DMS114 treated with DMSO at 0.1 percent for 48 hours (cell line): ENCODE measurements around the gene PSMC1.
A peak's percentile ranks its signal among the peaks of the same experiment; 100 is the strongest.

Source experiments
- DNase-seq: peaks from one replicate; lab custom pipeline; 2025; ENCODE audit not compliant: unreplicated experiment; lab: John Stamatoyannopoulos, UW

The PSMC1 gene

DNA sequence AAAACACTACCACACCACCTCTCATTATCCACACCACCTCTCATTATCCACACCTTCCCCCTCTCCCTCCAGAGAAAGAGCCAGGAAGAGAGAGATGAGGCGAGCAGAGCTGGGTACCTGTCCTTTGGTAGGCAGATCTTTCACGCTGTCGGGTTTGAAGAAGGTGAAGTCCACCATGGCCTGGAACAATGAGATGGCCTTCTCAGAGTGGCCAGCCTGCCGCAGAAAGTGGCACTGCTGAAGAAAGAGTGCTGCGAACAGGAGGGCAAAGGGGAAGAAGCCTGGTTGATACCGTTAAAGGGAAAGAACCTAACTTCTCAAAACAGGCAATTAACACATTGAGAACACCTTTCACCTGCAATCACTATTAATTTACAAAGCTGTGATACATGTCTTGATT lies 44.8 kb downstream of the PSMC1 start:
- DNase-seq, result no peak

DNA sequence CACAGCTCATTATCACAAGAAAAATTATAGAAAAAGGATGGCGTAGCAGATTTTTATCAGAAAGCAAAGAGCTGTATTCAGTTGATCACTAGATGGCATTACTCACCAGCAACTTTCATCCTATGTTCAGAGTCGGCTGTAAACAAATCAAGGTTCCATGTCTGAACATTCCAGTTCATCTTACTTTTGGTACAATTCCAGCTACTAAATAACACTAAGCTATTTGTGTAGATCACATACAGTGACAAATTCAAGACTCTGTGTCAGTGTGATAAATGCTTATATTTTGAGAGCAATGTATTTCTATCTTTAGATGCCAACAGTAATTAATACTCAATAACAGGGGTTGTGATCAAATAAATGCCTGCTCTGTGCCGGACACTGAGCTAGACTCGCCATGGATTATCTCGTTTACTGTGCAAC lies 45.3 kb downstream of the PSMC1 start:
- DNase-seq, result peak; percentile 37

DNA sequence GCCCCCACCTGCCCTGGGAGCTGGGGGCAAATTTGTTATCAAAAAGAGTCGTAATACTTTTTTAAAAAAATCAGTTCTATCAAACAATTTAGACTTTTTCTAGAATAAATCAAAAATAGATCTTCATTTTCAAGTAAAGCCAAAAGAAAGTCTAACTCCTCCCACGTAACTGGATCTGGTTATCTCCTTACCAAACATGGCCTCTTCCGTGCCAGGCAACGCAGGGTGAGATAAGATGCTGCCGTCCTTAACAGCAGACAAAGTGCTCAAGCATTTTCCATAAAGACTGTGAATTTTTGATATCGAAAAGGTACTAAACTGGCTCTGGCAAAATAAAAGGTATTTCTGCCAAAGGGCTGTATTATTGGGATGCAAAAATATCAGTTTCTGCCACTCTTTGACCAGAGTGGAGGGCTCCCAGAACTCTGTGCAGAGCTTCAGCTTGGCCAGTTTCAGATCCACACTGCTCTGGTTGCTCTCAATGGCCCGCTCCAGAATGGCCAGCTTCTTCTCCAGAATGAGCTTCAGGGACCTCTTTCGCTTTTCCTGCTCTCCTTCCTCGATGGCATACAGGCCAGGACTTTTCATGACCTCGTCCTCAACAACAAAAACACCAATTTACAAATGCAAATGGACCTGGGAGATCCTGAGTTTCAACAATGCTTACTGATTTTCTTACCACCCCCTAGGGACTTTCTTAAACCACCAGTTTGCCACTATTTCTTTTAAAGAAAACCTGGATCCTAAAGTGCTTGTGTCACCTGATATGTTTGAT lies 46.4 kb downstream of the PSMC1 start:
- no peak for DNase-seq

DNA sequence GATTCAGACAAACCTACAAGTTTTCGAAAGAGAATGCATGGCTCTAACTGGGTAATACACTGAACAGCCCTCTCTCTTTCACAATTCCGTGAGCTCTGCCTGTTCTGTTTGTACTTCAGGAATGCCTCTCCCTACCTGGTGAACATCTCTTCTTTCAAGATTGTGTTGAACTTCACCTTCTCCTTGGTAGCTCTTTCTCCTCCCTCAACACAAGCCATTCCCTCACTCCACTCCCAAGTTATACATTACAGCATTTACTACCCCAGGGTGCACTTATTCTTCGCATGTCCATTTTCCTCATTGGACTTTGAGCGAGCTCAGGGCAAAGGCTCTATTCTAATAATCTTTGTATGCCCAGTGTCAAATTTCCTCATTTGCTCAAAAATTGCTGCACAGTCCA lies 47.1 kb downstream of the PSMC1 start:
- no peak for DNase-seq

DNA sequence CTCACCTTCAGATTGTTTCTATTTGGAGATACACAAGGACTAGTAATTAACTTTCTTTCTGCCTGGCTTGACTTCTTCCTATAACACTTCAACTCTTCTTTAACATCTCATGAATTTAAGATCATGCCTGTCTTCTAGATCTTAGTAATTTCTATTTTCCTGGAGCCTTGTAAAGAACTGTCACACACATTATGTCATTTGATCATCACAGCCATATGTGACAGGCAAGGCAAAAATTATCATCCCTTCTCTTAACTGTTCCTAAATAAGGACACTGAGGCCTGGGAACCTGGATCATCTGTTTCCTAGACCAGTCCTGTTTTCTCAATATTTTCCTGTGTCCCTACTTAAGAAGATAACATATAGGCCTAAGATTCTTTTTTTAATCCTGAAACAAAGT lies 48.1 kb downstream of the PSMC1 start:
- DNase-seq, result no peak

DNA sequence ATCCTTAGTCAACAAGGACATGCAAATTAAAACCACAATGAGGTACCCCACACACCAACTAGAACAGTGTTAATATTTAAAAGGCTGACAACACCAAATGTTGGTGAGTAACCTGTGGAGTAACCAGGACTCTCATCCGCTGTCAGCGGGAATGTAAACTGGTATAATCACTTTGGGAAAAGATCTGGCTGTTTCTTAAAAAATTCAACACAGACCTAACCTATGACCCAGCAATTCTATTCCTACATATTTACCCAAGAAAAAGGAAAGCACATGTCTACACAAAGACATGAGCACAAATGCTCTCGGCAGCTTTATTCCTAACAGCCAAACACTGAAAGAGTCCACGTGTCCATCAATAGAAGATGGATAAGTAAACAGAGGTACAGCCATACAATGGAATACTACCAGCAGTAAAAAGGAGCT lies 48.8 kb downstream of the PSMC1 start:
- DNase-seq, result no peak

DNA sequence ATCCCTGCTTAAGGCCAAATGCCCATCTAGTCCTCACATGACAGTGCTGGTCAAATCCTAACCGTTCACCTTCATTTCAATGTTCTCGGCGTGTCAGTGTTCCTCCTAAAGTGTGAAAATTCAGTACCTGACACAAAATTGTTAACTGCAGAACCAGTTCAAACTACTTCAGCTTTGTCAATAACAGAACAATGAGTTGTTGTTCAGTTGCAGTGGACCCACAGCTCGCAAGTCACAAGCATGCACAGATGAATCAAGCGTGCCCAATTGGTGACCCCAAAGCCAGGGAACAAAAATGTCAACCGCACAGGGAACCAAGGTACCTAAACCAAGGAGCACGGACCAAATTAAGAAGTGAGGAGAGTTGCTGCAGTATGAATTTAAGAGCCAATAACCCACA lies 52.2 kb downstream of the PSMC1 start:
- no peak for DNase-seq

DNA sequence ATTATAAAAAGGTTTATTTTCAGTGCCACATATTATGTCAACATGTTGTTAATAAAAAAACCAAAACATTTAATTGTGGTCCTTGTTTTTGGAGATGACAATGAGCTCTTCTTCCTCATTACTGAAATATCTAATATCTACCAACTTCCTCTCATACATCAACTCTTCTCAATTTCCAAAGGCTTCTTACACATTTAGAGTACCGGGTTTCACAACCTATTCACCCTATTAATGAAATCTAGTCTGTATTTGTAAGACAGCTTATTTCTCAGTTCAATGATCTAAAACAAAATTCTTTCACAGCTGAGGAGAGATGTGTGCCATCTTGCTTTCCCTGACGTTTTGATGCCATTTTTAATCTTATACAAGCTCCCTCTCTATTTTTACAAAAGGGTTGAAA lies 60.9 kb downstream of the PSMC1 start:
- DNase-seq, result no peak

DNA sequence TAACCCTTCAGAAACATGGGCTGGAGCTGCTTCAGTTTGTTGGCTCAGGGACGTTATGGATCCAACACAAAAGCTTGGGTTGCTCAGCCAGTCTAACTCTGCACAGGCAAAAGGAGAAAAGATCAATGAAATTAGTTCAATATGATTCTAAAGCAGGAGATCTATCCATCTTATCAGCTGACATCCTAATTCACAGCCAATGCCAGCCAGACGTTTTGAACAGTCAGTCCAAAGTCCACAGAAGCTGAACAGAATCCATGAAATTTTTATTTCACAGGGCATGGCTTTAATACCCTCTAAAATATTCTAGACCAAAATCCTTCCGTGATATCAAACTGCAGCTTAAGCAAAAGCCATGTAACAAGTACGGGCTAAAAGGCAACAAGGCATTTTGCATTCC lies 61.7 kb downstream of the PSMC1 start:
- no peak for DNase-seq

DNA sequence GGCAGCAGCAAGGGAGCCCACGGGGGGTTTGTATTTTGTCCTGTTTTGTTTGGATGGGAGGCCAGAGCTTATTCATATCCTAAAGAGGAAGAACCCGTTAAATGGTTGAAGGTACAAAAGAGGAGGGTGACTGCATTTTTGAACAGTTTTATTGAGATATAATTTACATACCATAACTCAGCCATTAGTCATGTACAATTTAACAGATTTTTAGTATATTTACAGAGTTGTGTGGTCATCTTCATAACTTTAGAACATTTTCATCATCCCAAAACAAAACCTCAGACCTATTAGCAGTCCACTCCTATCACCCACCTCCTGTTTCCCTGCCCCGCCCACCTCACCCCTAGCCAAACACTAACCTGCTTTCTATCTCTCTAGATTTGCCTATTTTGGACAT lies 62.8 kb downstream of the PSMC1 start:
- no peak for DNase-seq

DNA sequence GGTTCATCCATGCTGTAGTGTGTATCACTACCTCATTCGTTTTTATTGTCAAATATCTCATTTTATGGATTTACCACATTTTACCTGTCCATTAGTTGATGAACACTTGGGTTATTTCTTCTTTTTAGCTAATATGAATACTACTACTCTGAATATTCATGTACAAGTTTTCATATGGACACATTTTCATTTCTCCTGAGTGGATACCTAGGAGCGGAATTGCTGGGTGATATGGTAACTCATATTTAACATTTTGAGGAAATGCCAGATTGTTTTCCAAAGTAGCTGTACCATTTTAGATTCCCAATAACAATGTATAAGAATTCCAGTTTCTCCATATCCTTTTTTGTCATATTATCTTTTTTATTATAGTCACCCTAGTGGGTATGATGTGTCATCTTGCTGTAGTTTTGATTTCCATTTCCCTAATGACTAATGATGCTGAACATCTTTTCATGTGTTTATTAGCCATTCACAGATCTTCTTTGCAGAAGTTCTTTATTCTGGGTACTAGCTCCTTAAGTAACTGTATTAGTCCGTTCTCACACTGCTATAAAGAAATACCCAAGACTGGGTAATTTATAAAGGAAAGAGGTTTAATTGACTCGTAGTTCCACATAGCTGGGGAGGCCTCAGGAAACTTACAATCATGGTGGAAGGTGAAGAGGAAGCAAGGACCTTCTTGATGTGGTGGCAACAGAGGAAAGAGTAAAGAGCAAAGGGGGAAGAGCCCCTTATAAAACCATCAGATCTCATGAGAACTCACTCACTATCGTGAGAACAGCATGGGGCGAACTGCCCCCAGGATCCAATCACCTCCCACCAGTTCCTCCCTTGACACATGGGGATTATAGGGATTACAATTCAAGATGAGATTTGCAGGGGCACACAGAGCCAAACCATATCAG lies 63.5 kb downstream of the PSMC1 start:
- no peak for DNase-seq

DNA sequence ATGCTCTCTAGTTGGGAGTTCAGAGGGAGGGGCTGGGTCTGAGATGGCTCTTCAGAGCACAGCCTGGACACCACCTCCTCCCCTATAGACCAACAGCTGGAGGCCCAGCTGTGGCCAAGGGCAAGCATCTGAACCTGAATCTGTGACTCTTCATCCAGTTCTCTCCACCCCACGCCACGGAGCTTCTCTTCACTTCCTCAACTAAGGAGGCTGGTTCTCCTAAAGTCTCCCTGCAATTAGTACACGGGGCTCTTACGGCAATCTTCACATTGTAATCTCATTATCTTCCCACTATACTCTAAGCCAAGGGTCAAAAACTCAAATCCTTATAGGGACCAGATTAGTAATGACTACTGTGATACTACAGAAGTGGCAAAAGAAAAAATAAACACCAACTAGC lies 65.5 kb downstream of the PSMC1 start:
- no peak for DNase-seq
